Testis (tissue), 2 donors: Measurements from ENCODE around the gene MYH13.

ENCODE experiments used
- POLR2A ChIP-seq: fragments of 450-650 bp; IDR thresholded peaks from one replicate; pipeline ENCODE4 v1.6.1; 2017; ENCODE audit warnings: antibody characterized with exemption, mild to moderate bottlenecking, moderate library complexity
- TF ChIP-seq, protein P1 (sequence below), 3 experiments: fragments of 450-650 bp in 2 of 3; fragments of 200-600 bp in 1 of 3; sonication (generic) in 1 of 3; IDR thresholded peaks; one replicate each; pipeline ENCODE4 v1.5.1; 2016 to 2019; ENCODE audit warnings: antibody characterized with exemption in 3 of 3, mild to moderate bottlenecking in 2 of 3, moderate library complexity in 1 of 3

DNA sequence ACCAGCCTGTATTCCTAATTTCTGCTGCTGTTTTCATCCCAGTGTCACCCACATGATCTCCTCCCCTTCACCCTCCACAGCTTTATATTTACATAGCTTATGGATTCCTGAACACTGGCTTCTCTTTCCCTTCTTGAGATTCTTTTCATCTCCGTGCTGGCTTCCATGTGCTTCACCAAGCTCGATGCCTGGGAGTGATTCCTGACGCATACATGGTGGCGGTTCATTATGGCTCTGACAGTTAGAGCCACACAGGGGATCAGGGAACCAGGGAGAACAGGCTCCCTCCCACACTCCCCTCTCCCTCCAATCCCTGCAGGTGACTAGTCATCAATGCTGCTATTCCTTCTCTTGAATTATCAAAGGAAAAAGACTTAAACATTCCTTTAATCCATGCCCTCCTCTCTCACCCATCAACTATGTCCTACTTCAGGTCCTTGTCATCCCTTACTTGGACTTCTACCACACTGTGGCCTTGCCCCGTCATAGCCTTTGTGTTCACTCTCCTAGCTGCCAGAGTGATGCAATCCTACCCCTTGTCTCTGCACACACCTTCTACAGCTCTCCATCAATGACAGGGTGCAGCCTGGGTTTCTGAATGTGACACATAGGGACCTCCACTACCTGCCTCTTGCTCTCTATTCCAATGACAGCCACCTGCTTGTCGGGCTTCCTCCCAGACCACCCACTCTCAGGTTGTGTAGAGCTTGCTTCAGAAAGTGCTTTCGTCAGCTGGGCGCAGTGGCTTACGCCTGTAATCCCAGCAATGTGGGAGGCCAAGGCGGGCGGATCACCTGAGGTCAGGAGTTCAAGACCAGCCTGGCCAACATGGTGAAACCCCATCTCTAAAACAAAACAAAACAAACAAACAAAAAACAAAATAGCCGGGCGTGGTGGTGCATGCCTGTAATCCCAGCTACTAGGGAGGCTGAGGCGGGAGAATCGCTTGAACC lies 43.6 kb downstream of the MYH13 start:
- TF ChIP-seq POLR2A, result no peak
- TF ChIP-seq, protein P1, sequence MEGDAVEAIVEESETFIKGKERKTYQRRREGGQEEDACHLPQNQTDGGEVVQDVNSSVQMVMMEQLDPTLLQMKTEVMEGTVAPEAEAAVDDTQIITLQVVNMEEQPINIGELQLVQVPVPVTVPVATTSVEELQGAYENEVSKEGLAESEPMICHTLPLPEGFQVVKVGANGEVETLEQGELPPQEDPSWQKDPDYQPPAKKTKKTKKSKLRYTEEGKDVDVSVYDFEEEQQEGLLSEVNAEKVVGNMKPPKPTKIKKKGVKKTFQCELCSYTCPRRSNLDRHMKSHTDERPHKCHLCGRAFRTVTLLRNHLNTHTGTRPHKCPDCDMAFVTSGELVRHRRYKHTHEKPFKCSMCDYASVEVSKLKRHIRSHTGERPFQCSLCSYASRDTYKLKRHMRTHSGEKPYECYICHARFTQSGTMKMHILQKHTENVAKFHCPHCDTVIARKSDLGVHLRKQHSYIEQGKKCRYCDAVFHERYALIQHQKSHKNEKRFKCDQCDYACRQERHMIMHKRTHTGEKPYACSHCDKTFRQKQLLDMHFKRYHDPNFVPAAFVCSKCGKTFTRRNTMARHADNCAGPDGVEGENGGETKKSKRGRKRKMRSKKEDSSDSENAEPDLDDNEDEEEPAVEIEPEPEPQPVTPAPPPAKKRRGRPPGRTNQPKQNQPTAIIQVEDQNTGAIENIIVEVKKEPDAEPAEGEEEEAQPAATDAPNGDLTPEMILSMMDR (IDR thresholded peaks at IDR 0.05), result no peak
